Measurements from ENCODE around the gene AHI1.
"Not testable (repeated sequence)": the region's sequence is repeated elsewhere in the genome, so short reads cannot be mapped to it uniquely, and the experiment has no call there.

AHI1 gene

DNA sequence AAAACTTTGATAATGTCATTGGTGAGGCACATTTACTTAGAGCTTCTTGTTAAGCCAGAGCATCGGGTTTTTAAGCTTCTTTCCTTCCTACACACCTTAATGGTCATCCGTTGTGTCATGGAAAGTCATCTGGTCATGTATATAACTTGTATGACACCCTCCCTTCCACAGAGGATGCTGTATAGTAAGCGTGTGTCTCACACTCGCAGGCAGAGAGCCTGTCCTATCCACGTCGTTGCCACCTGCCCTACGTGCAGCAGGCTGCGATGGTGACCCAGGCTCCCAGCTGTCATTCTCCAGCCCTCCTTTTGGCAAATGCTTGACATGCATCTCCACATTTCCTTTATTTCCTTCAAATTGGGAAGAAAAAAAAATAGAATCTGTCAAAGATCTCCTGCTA lies 230.9 kb downstream of the AHI1 start:
- DNase-seq (ENCODE audit: low read depth in 2 of 2): no peak

DNA sequence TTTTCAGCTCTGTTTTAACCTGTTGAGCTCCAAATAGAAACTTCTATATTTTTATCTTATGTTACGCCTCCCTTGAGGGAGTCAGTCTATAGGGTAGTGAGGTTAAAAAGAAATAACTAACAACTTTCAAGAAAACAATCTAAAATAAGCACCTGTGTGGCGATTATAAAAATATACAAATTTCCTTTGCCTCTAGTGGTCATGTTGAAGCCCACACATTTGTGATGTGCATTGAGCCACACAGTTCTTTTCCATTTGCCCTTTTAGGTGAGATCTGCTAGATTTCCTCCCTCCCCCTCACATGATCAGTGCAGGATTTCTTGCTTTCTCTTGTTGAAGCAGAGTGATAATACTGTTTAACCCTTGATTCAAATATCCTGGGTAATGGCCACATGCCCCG lies 232.3 kb downstream of the AHI1 start:
- DNase-seq (ENCODE audit: low read depth in 2 of 2): no peak

DNA sequence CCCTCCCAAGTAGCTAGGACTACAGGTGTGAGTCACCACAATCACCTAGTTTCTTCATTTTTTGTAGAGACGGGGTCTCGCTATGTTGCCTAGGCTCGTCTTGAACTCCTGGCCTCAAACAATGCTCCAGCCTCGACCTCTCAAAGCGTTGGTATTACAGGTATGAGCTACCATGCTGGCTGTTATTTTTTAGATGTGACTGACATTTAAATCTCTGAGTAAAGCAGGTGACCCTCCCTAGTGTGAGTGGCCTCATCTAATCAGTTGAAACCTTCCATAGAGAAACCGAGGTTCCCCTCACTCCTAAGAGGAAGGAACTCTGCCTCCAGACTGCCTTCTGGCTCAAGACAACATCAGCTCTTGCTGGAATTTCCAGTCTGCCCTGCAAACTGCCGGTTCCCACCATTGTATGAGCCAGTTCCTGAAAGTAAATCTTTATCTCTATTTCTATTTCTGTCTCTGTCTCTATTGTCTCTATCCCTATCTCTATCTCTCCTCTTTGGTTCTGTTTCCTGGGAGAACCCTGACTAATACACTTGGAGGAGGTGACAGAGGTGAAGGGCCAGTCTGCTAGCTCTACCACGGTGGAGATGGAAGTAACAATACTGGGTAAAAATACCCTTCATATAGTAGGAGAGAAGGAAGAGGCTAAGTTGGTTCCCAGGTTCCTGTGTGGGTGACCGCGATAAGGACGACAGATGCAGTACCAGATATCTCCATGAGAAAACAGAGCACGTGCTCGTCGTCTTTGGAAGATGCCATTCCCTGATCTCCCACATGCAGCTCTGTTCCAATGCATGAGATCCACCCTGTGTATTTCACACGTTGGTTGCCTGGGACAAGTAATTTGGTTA lies 235.4 kb downstream of the AHI1 start:
- DNase-seq (ENCODE audit: low read depth in 2 of 2): no peak

DNA sequence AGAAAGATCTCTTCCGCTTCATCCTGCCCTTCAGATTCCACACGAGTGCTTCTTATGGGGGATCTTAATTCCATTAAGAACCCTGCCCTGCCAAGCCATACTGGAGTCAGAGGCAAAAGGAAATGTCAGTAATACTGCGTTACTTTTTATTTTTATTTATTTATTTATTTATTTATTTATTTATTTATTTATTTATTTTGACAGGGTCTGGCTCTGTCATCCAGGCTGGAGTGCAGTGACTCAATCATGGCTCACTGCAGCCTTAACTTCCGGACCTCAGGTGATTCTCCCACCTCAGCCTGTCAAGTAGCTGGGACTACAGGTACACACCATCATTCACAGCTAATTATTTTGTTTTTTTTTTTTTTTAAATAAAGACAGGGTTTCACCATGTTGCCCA lies 236.9 kb downstream of the AHI1 start:
- DNase-seq (ENCODE audit: low read depth in 2 of 2): no peak

DNA sequence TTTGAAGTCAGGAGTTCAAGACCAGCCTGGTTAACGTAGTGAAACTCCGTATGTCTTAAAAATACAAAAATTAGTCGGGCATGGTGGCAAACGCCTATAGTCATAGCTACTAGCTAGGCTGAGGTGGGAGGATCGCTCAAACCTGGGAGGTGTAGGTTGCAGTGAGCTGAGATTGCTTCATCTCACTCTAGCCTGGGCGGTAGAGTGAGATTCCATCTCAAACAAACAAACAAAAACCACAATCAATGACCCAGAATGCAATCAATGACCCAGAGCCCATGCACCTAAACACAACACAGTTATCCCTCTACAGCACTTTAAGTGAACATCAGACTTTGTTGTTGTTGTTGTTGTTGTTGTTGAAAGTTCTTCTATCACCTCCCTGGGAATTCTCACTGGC lies 238.6 kb downstream of the AHI1 start:
- no peak for DNase-seq (ENCODE audit: low read depth in 2 of 2)

DNA sequence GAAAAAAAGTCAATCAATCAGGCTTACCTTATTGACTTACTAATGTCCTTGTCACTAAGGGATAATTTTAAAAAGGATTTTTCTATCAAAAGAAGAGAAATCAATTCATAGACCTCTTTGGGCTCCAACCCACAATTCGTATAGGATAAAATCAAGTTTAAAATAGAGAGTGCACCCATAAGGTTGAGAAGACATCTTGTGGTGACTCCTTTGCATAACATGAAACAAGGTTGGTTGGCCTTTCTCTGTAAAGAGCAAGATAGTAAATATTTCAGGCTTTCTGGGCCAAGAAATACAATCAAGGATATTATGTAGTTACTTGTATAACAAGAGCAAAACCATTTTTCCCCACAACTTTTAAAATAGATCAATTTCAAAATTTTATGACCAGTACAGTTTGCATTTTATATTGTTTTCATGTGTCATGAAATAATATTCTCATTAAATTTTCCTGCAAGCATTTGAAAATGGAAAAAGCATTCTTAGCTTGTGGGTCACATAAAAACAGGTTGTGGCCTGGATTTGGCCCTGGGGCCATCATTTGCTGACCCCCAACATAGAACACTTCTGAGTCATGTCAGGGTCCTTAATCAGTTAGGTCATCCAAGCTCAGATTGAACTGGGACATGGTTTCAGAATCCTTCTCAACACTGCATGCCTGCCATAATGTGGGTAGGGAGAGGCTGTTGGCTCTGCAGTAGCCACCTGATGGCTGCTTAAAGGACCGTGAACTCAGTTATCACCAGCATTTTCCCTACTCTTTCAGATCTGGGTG lies 239.7 kb downstream of the AHI1 start:
- DNase-seq (ENCODE audit: low read depth in 2 of 2): no peak

DNA sequence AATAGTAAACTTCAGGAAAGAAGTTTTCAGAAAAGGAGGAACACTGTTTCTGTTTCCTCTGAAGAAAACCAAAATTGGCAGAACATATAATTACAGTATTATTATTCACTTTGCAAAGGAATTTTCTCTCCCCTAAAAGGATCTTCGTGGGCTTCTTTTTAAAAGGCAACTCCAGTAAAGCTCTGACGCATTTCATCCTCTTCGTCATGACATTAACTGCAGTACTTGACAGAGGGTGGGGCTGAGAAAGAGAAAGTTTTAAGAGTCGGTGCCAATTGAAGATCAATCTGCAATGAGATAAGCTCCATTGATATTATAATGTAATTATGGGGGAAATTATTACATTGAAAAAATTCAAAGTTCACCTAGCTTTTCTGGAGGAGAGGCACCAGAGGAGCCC lies 240.7 kb downstream of the AHI1 start:
- no peak for DNase-seq (ENCODE audit: low read depth in 2 of 2)

DNA sequence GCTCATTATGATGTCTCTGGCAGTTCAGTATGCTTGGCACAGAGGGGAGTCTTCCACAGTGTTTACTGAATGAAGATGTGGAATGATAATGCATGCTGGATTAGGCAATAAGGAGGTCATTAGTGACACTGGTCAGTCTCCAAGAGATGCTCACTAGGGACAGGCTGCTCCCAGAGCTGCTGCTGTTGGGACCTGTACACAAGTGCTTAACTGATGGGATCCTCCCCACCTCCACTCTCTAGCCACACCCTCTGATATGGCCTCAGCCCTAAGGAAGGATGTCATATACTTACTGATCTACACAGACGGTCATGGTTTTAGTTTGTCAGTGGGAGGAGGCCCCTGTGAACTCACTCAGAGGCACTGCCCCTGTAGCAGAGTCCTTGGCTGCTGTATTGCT lies 243.1 kb downstream of the AHI1 start:
- no peak for DNase-seq (ENCODE audit: low read depth in 2 of 2)

DNA sequence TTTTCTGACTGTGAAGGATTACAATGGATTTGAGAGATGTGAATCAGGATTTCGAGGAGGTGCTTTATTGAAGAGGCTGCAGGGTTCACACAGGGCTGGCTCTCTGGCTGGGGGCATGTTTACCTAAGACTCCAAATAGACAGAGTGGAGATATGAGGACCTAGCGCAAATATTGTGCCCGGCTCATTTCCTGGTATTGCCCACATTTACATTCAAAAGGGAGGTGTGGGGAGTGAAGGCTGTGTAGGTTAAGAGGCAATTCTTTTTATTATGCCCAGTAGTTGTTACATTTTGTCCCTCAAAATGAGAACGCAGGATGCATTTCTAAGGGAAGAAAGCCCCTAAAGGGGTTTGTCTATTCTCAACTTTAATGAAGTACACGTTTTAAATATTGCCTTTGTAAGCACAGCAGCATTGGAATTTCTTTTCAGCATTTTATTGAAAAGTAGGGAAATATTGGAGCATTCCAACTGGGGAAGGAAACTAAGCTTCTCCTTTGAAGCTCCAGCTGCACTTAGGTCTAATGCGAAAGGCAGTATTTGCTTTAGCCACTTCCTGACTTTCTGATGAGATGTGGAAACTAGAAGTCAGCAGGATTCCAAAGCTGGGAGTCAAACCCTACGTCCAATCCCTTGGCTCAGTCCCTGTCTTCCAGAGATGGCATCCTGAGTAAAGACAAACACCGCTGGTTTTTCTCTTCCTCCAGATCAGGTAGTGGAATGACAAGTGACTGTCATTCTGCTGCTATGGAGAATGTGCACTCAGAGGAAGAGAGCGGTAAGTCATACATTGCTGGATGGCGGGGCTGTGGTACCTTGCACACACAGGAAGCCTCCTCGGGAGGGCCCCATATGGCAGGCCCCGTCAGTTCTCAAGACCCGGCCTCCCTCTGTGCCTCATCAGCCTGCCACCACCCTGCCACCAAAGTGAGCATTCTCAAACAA lies 245.8 kb downstream of the AHI1 start:
- DNase-seq (ENCODE audit: low read depth in 2 of 2): peak; percentile 12 to 15

DNA sequence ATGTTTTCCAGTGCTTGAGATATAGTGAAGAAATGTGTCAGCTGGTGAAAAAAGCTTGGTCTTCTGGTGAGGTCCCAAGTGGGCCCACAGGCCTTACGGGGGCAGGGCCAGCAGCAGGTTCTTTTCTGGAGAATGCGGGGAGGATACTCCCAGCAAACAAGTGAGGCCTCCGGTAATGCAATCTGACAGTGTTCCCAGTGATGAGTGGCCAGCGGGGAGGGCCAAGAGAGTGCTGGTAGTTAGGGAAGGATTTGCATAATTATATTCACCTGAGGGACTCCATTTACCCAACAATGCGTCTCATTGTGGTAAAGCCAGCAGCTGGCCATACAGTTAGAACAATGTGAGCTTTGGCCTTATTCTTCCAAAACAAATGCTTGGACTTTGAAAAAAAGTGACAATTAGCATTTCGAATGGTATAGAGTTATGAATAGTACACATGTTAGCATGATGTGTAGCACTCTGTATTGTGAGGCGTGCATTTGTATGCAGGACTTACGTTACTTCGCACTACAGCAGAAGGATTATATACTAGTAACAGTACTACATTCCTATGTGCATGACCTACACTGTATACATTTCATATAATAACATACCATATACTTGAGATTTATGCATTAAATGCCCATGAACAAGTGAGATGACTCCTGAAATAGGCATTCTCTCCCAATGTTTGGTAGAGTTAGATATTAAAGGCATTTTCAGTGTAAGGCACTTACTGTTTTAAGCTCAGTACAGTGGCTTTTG lies 246.6 kb downstream of the AHI1 start:
- no peak for DNase-seq (ENCODE audit: low read depth in 2 of 2)

DNA sequence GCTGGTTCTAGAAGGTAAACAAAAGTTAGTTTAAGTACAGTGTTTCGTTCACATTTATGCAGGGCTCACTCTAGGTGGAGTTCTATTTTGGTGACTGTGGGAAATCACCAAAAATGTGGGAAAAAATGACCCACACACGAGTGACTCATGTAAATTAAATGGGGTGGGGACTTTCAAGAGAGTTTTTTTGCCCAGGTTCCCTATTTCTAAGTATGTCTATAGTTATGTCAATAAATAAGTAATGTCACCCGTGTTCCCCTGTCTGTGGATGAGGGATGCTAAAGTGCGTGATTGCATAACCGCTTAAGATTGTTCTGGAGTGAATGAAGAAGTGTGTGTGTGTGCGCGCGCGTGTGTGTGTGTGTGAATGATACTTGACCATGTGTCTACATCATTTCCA lies 247.3 kb downstream of the AHI1 start:
- no peak for DNase-seq (ENCODE audit: low read depth in 2 of 2)

DNA sequence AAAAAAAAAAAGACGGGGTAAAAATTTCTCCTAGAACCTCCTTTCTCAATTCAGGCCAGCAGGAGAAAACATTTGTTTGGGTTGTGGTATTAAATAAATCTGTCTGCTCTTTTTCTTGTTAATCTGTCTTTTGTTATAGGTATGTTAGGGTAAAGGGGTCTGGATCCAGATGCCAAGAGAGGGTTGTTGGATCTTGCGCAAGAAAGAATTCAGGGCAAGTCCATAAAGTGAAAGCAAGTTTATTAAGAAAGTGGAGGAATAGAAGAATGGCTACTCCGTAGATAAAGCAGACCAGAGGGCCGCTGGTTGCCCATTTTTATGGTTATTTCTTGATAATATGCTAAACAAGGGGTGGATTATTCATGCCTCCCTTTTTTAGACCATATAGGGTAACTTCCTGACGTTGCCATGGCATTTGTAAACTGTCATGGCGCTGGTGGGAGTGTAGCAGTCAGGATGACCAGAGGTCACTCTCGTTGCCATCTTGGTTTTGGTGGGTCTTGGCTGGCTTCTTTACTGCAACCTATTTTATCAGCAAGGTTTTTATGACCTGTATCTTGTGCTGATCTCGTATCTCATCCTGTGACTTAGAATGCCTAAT lies 251.0 kb downstream of the AHI1 start:
- not testable (repeated sequence) for DNase-seq (ENCODE audit: low read depth in 2 of 2)

DNA sequence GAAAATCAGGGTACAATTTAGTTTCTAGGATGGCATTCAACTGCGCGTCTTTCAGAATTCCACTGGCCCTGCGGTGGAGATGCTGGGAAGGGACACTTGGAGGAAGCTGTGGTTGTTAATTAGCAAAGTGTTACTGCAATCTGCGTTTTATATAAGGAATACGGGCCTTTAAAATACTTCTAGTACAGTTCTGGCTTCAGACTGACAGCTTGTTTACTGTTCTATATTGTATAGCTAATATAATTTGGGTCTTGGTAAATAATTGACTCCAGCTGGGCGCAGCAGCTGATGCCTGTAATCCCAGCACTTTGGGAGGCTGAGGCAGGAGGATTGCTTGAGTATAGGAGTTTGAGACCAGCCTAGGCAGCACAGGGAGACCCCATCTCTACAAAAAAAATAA lies 252.7 kb downstream of the AHI1 start:
- no peak for DNase-seq (ENCODE audit: low read depth in 2 of 2)

DNA sequence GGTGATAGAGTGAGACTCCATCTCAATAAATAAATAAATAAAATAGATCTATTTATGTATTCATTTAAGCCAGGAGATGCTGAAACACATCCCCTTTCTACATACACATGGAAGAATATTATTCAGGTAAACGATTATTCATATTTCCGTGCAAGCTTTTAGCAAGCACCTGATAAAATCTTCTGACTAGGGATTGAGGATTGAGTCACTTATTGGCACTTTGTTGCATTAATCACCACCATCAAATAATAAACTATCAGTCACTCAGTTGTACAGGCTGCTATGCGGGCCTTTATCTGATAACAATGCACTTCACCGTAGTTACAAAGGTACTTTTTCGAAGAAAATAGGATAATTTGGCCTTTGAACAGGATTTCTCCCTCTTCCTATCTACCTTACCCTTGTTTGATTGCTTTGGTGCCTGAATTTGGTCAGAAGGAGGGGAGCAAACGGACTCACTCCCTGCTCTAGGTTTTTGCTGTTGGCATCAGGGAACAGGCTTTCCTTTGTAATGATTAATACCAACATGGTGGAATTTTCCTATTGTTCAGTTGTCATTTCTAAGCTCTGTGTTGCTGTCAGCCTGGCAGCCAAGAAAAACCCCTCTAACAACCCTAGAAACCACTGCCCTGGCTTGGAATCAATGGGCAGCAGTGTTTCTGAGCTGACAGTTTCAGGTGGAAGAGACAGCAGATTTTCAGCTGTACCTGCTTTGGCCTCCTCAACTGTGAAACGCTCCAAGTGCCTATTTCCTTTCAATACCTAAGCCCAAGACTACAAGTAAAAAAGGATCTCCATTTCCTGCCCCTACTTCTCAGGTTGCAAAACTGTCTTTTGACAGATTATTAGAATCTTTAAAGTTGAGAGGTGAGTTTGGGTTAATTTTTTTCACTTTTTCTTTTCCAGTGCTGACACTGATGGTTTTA lies 253.4 kb downstream of the AHI1 start:
- DNase-seq (ENCODE audit: low read depth in 2 of 2): no peak

DNA sequence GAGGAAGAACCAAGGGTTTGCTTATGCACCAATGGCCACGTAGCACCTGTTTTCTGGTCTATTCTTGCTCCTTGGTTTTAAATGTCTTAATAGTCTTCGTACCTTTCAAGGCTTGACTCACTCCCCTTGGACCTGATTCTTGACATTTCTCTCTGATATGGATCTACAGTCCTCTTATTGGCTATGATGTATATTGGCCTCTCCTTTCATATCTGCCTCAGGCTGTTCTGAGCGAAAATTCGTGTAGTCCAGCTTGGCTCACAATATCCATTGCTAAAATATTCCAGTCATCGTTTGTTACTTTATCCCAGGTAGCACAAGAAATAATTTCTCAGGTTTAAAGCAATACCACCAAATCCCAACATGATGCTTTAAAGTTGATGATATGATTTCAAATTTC lies 256.8 kb downstream of the AHI1 start:
- no peak for DNase-seq (ENCODE audit: low read depth in 2 of 2)

DNA sequence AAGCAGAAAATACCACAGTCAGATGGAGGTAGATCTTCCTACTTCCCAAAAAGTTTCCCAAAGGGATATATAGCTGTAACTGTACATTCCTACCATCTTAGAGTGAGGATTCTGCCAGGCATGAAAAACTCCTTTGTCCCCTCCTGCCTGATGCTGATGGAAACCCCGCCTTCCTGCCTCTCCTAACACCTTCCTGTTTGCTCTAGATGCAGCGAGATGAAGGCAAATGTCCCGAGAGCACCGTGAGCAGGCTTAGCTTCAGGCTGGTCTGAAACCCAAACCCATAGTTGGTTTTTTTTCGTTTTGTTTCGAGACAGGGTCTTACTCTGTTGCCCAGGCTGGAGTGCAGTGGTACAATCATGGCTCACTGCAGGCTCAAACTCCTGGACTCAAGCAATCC lies 260.8 kb downstream of the AHI1 start:
- DNase-seq (ENCODE audit: low read depth in 2 of 2): no peak

DNA sequence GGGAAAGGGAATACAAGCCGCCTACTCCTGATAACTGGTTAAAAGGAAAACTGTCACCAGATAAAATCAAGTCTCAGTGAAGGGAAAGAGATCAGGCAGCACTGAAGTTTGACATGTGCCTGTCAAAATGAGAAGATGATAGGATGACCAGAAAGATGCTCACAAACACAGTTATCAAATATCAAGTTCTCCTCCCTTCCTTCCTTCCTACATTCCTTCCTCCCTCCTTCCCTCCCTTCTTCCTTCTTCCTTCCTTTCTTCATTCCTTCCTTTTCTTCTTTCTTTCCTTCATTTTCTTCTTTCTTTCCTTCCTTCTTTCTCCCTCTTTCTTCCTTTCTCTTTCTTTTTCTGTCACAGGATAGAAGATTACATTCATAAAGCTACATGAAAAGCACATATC lies 261.2 kb downstream of the AHI1 start:
- DNase-seq (ENCODE audit: low read depth in 2 of 2): no peak

DNA sequence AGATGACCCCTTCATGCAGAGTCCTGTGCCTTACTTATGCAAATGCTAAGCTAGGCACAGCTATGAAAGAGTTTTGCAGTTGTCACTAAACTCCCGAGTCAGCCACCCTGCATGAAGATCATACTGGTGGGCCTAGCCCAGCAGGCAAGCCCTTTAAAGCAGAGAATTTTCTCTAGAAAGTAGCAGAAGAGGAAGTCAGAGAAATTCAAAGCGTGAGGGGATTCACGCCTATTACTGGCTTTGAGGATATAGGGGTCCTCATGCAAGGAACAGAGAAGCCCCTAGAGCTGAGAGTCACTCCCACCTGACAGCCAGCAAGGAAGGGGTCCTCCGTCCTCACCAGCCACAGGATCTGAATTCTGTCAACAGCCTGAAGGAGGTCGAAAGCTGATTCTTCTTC lies 261.8 kb downstream of the AHI1 start:
- no peak for DNase-seq (ENCODE audit: low read depth in 2 of 2)

DNA sequence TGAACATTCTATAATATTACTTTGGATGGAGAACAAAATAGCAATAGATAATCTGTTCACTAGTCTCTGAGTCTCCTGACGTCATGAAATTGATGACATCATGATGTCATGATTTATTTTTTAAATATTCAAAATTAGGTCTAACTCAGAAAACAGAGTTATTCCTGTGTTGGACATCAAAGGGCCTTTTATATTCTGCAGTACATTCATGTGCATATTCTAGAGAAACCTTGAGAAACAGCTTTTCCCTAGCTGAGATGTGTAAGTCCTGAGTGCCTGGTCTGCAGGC lies 263.1 kb downstream of the AHI1 start:
- no peak for DNase-seq (ENCODE audit: low read depth in 2 of 2)

All from fibroblast of skin of left quadriceps (primary cell).